ENCODE data around the gene ANKS1B. TPM values are rescaled to one million over a fixed set of nuclear protein-coding genes. Genes with fewer than 3 reads are reported as not detected.

The ANKS1B gene
- total and polyA plus RNA-seq, 10 of the 15 experiments (the other 5 are each of a cell fraction or from before 2014, with no cell fraction given) = 0.16 to 1.3 (median 0.82) TPM; not detected in 7

- TF ChIP-seq PBX3 (IDR thresholded peaks at IDR 0.05; ENCODE audit: insufficient replicate concordance, low read depth, low read length) = no peak
Measured at GRCh38 chr12:98868076-98868475, 1116.7 kb downstream of the ANKS1B start (continued).

GRCh38 chr12:98864363-98864762, 1120.4 kb downstream of the ANKS1B start:
- FAIRE-seq (no peak), ATAC-seq (no peak), DNase-seq (ENCODE audit: low read depth, low spot score) (no peak)
- BruUV-seq (replicated peaks) = no TSS peak
- Histone ChIP-seq H3K27ac (ENCODE audit: control insufficient read depth, insufficient read depth) (no peak overlapping the region), H3K4me3 (no peak overlapping the region), H2AFZ (ENCODE audit: control insufficient read depth, low read depth, low read length) (no peak overlapping the region), H3K9me3 (replicated peaks; ENCODE audit: control insufficient read depth, insufficient read depth, low read length) (no peaks in the 10 kb centered on the region), H3K9ac (ENCODE audit: control insufficient read depth, insufficient read depth, low read length) (no peak overlapping the region), H3K79me2 (ENCODE audit: control insufficient read depth, insufficient read depth, low read length) (no peaks in the 10 kb centered on the region), H3K4me2 (ENCODE audit: control insufficient read depth, insufficient read depth) (no peak overlapping the region), H3K4me1 (ENCODE audit: control insufficient read depth, insufficient read depth, low read length) (no peaks in the 10 kb centered on the region), H3K36me3 (ENCODE audit: control insufficient read depth in 2 of 2, insufficient read depth in 2 of 2, low read length in 1 of 2) (no peaks in the 10 kb centered on the region), H3K27me3 (replicated peaks in 1 of 2; ENCODE audit: control insufficient read depth in 2 of 2, insufficient read depth in 2 of 2, low read length in 1 of 2) (no peaks in the 10 kb centered on the region; a peak in 2 of 4 replicates), H4K20me1 (ENCODE audit: control insufficient read depth, insufficient read depth) (no peaks in the 10 kb centered on the region)
- 56% methylated on average over 1 of the region's 1 CpG for WGBS (ENCODE audit: insufficient coverage, insufficient replicate concordance, low lambda C conversion rate, missing lambda C conversion rate)
- intact Hi-C loops (cut with micrococcal nuclease; ENCODE audit: unreplicated experiment) (no loop called here), in situ Hi-C loops (cut with MboI) (no loop called here)
- RAD21 ChIA-PET (ENCODE audit: unreplicated experiment) = interaction anchor here (1.0 kb wide), 1 partner anchor 228 kb away, joined by 3 read pairs; no protein-coding TSS in a partner anchor
- SMC1A ChIA-PET (ENCODE audit: uncharacterized antibody, unreplicated experiment) = no interaction called here
- TF ChIP-seq RCOR1 (conservative IDR thresholded peaks at IDR 0.05; ENCODE audit: low read depth, low read length) (no peak), ZNF274 (IDR thresholded peaks at IDR 0.05; ENCODE audit: insufficient read depth, insufficient read length) (no peak), CHD4 (IDR thresholded peaks at IDR 0.05) (no peak)
- POLR2A ChIA-PET = interaction anchor here (0.7 kb wide), 1 partner anchor 144 kb away, joined by 3 read pairs; no protein-coding TSS in a partner anchor
- CTCF ChIA-PET = no interaction called here

GRCh38 chr12:98863167-98863566, 1121.6 kb downstream of the ANKS1B start:
- ChIA-PET RAD21 (ENCODE audit: unreplicated experiment) (no interaction called here), POLR2A (no interaction called here), SMC1A (ENCODE audit: uncharacterized antibody, unreplicated experiment) (no interaction called here), CTCF (no interaction called here)
- H2AFZ ChIP-seq (ENCODE audit: control insufficient read depth, low read depth, low read length) = no peak overlapping the region
- H3K27ac ChIP-seq (ENCODE audit: control insufficient read depth, insufficient read depth) = no peak overlapping the region
- BruUV-seq (replicated peaks) = no TSS peak
- ATAC-seq (peak; percentile 28; the same call in 2 of the 3 replicates), FAIRE-seq (no peak), DNase-seq (ENCODE audit: low read depth, low spot score) (no peak)
- H3K4me3 ChIP-seq = no peak overlapping the region
- H3K79me2 ChIP-seq (ENCODE audit: control insufficient read depth, insufficient read depth, low read length) = no peaks in the 10 kb centered on the region
- H3K36me3 ChIP-seq (ENCODE audit: control insufficient read depth in 2 of 2, insufficient read depth in 2 of 2, low read length in 1 of 2) = no peaks in the 10 kb centered on the region
- intact Hi-C loops (cut with micrococcal nuclease; ENCODE audit: unreplicated experiment) = no loop called here
- H3K9ac ChIP-seq (ENCODE audit: control insufficient read depth, insufficient read depth, low read length) = no peak overlapping the region
- H3K4me1 ChIP-seq (ENCODE audit: control insufficient read depth, insufficient read depth, low read length) = no peaks in the 10 kb centered on the region
- no peaks in the 10 kb centered on the region; a peak in 1 of 4 replicates for H3K27me3 ChIP-seq (replicated peaks in 1 of 2; ENCODE audit: control insufficient read depth in 2 of 2, insufficient read depth in 2 of 2, low read length in 1 of 2)
- 0% methylated on average over 3 of the region's 3 CpGs for WGBS (ENCODE audit: insufficient coverage, insufficient replicate concordance, low lambda C conversion rate, missing lambda C conversion rate)
- H3K4me2 ChIP-seq (ENCODE audit: control insufficient read depth, insufficient read depth) = no peak overlapping the region
- in situ Hi-C loops (cut with MboI) = no loop called here
- H4K20me1 ChIP-seq (ENCODE audit: control insufficient read depth, insufficient read depth) = no peaks in the 10 kb centered on the region
- no peaks in the 10 kb centered on the region for H3K9me3 ChIP-seq (replicated peaks; ENCODE audit: control insufficient read depth, insufficient read depth, low read length)
- TF ChIP-seq FOS (IDR thresholded peaks at IDR 0.05; ENCODE audit: borderline replicate concordance, extremely low read depth, insufficient read length) = no peak
- TF ChIP-seq CHD4 (IDR thresholded peaks at IDR 0.05) = no peak
- no peak for TF ChIP-seq PAX5 (IDR thresholded peaks at IDR 0.05; ENCODE audit: borderline replicate concordance, low read depth, low read length)
- no peak for TF ChIP-seq IRF5 (IDR thresholded peaks at IDR 0.05; ENCODE audit: borderline replicate concordance)
- TF ChIP-seq LARP7 (IDR thresholded peaks at IDR 0.05) = no peak
- no peak for TF ChIP-seq GABPA (IDR thresholded peaks at IDR 0.05; ENCODE audit: low read depth)
- TF ChIP-seq CEBPB (IDR thresholded peaks at IDR 0.05; ENCODE audit: borderline replicate concordance in 1 of 2, low read depth in 2 of 2, low read length in 2 of 2) = no peak
- TF ChIP-seq WRNIP1 (IDR thresholded peaks at IDR 0.05; ENCODE audit: borderline replicate concordance, low read depth, low read length) = no peak
